GM12878 (cell line): ENCODE data around the gene CCDC3. TPM values are rescaled to one million over a fixed set of nuclear protein-coding genes. Genes with fewer than 3 reads are reported as not detected.

Source experiments
- ATAC-seq: fragments of 200-7000 bp; cut with Tn5 transposase; 3 replicates; pipeline ENCODE4 v1.9.1; 2020; ENCODE audit warnings: mild to moderate bottlenecking, moderate library complexity
- BruUV-seq: library from RNA; stranded (reverse); fragments of 400-500 nt; replicated peaks from 2 replicates; lab custom pipeline; 2021; lab: Mats Ljungman, UMichigan
- CTCF ChIA-PET: fragments of 300-600 bp; sonication (Branson Sonifier 250); formaldehyde crosslinking; extraction: SDS; loops from one replicate; lab custom pipeline; 2021; ENCODE audit warnings: inconsistent platforms; lab: Yijun Ruan, JAX
- POLR2A ChIA-PET: fragments of 350-600 bp; formaldehyde crosslinking; extraction: SDS; loops from one replicate; lab custom pipeline; 2021; ENCODE audit warnings: inconsistent platforms; lab: Charles Lee
- RAD21 ChIA-PET: fragments of 300-600 bp; sonication (Branson Sonifier 250); formaldehyde crosslinking; loops from one replicate; lab custom pipeline; 2023; ENCODE audit warnings: antibody characterized with exemption; ENCODE audit not compliant: unreplicated experiment; lab: Charles Lee
- SMC1A ChIA-PET: fragments of 300-600 bp; sonication (Branson Sonifier 250); formaldehyde crosslinking; loops from one replicate; lab custom pipeline; 2023; ENCODE audit not compliant: unreplicated experiment, uncharacterized antibody; lab: Charles Lee
- DNase-seq: peaks from one replicate; pipeline ENCODE4 v3.0.0-alpha.2; 2011; ENCODE audit warnings: low read depth, low spot score
- FAIRE-seq: peaks from 3 replicates; lab custom pipeline; 2011; peaks lifted over from hg19 to GRCh38; lab: Jason Lieb, UNC
- H2AFZ ChIP-seq: 2 replicates; pipeline ENCODE4 v1.6.0; 2011; ENCODE audit warnings: low read depth, low read length, control low read depth; ENCODE audit not compliant: control insufficient read depth
- H3K27ac ChIP-seq: 2 replicates; pipeline ENCODE4 v1.5.1; 2011; ENCODE audit warnings: control low read depth; ENCODE audit not compliant: control insufficient read depth, insufficient read depth
- H3K27me3 ChIP-seq, 2 experiments: replicated peaks in 1 of 2; 2 replicates each; pipeline versions ENCODE4 v1.6.0 to v1.6.1; 2011; ENCODE audit warnings: low read length in 1 of 2; ENCODE audit not compliant: control insufficient read depth in 2 of 2, insufficient read depth in 2 of 2
- H3K36me3 ChIP-seq, 2 experiments: 2 replicates each; pipeline ENCODE4 v1.5.1; 2011; ENCODE audit warnings: low read length in 1 of 2; ENCODE audit not compliant: control insufficient read depth in 2 of 2, insufficient read depth in 2 of 2
- H3K4me1 ChIP-seq: 2 replicates; pipeline ENCODE4 v1.6.1; 2011; ENCODE audit warnings: mild to moderate bottlenecking, low read length, moderate library complexity, mixed read lengths; ENCODE audit not compliant: control insufficient read depth, insufficient read depth
- H3K4me2 ChIP-seq: 2 replicates; pipeline ENCODE4 v1.6.0; 2011; ENCODE audit warnings: control low read depth; ENCODE audit not compliant: control insufficient read depth, insufficient read depth
- H3K4me3 ChIP-seq: fragments of 200-600 bp; sonication (generic); 2 replicates; pipeline ENCODE4 v1.5.1; 2016
- H3K79me2 ChIP-seq: 2 replicates; pipeline ENCODE4 v1.6.0; 2011; ENCODE audit warnings: low read length; ENCODE audit not compliant: control insufficient read depth, insufficient read depth
- H3K9ac ChIP-seq: 2 replicates; pipeline ENCODE4 v1.8.0; 2011; ENCODE audit warnings: low read length, control low read depth, mixed read lengths; ENCODE audit not compliant: control insufficient read depth, insufficient read depth
- H3K9me3 ChIP-seq: replicated peaks from 3 replicates; pipeline ENCODE4 v1.5.1; 2011; ENCODE audit warnings: mild to moderate bottlenecking, low read length; ENCODE audit not compliant: control insufficient read depth, insufficient read depth
- H4K20me1 ChIP-seq: 2 replicates; pipeline ENCODE4 v1.6.0; 2011; ENCODE audit not compliant: control insufficient read depth, insufficient read depth
- EED ChIP-seq: sonication (generic); IDR thresholded peaks from 2 replicates; pipeline ENCODE4 v1.6.1; 2016; ENCODE audit warnings: antibody characterized with exemption, low read depth
- KLF5 ChIP-seq: fragments of 450-650 bp; IDR thresholded peaks from 2 replicates; pipeline ENCODE4 v1.6.1; 2014; ENCODE audit warnings: mild to moderate bottlenecking; ENCODE audit not compliant: partially characterized antibody
- NBN ChIP-seq: fragments of 450-650 bp; IDR thresholded peaks from 2 replicates; pipeline ENCODE4 v1.6.1; 2016
- NFIC ChIP-seq: IDR thresholded peaks from 2 replicates; pipeline ENCODE4 v1.6.1; 2012; ENCODE audit warnings: low read depth, mild to moderate bottlenecking, inconsistent platforms, low read length, moderate library complexity
- NKRF ChIP-seq: fragments of 450-650 bp; conservative IDR thresholded peaks from 2 replicates; pipeline ENCODE4 v1.6.1; 2017; ENCODE audit warnings: mild to moderate bottlenecking, moderate library complexity
- POLR2A ChIP-seq: IDR thresholded peaks from 2 replicates; pipeline ENCODE4 v1.6.1; 2011; ENCODE audit warnings: low read depth, mild to moderate bottlenecking, low read length
- RELA ChIP-seq: fragments of 450-650 bp; IDR thresholded peaks from 2 replicates; pipeline ENCODE4 v1.8.0; 2014; ENCODE audit warnings: borderline replicate concordance; ENCODE audit not compliant: partially characterized antibody
- SREBF2 ChIP-seq: IDR thresholded peaks from 2 replicates; pipeline ENCODE4 v1.6.1; 2012; ENCODE audit warnings: mild to moderate bottlenecking, low read length
- STAT3 ChIP-seq: IDR thresholded peaks from 2 replicates; pipeline ENCODE4 v1.6.1; 2011; ENCODE audit warnings: low read depth, low read length, improper control_type of control experiment
- SUZ12 ChIP-seq: fragments of 200-600 bp; sonication (generic); IDR thresholded peaks from one replicate; pipeline ENCODE4 v1.6.1; 2018; ENCODE audit warnings: antibody characterized with exemption, mild to moderate bottlenecking; ENCODE audit not compliant: unreplicated experiment
- YBX1 ChIP-seq: fragments of 450-650 bp; IDR thresholded peaks from 2 replicates; pipeline ENCODE4 v1.6.1; 2016; ENCODE audit warnings: antibody characterized with exemption
- WGBS: methylation state at CpG from one replicate; pipeline ENCODE4 v1.1.6; 2016; ENCODE audit warnings: low lambda C conversion rate; ENCODE audit not compliant: insufficient replicate concordance, insufficient coverage; ENCODE audit errors: missing lambda C conversion rate; 5-methylcytosine and 5-hydroxymethylcytosine counted together
- in situ Hi-C: fragments of 300-500 bp; cut with MboI; formaldehyde crosslinking; loops from 9 replicates; pipeline ENCODE4 v1.14.3; 2018; ENCODE audit warnings: mixed read lengths
- intact Hi-C: fragments of 100-400 bp; cut with micrococcal nuclease; formaldehyde crosslinking; loops from one replicate; pipeline ENCODE4 v1.14.2; 2022; ENCODE audit not compliant: unreplicated experiment
- polyA plus RNA-seq, 11 experiments: library from polyadenylated mRNA; depleted of rRNA in 4 of 11; unstranded in 6 of 11; stranded (reverse) in 5 of 11; fragments of >200 nt; fragmentation: Nextera tagmentation in 4 of 11; fragmentation: Illumina TruSeq in 1 of 11; extraction: Ambion mirVana in 4 of 11; extraction: Trizol in 1 of 11; gene quantifications; 1 replicate in 1 of 11; 2 replicates in 10 of 11; pipeline versions ENCODE4 v1.2.1 to v1.2.3, GENCODE V29; 2011 to 2016; ENCODE audit warnings: inconsistent platforms in 2 of 11, missing spikeins in 2 of 11, low read depth in 1 of 11
- total RNA-seq, 4 experiments: library from RNA; depleted of rRNA in 3 of 4; stranded (reverse); fragments of >200 nt in 3 of 4; fragmentation: Illumina TruSeq in 1 of 4; extraction: Trizol in 1 of 4; gene quantifications; 2 replicates each; pipeline versions ENCODE4 v1.2.1 to v1.2.3, GENCODE V29; 2013 to 2021

CCDC3 gene
- total and polyA plus RNA-seq, 10 of the 15 experiments (the other 5 are each of a cell fraction or from before 2014, with no cell fraction given) = 0.08 TPM; not detected in 9

DNA sequence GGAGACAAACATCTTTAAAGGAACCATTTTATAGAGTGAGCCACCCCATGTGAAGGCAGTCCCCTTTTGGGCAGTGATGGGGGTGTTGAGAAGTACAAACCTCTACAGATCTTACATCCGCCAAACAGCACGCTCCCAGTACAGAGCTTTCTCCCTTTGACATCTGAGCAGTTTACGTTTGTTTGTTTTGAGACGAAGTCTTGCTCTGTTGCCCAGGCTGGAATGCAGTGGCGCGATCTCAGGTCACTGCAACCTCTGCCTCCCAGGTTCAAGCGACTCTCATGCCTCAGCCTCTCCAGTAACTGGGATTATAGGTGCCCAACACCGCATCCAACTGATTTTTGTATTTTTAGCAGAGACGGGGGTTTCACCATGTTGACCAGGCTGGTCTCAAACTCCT lies 128.9 kb downstream of the CCDC3 start:
- Histone ChIP-seq H3K9me3 (no peaks in the 10 kb centered on the region), H3K4me3 (no peak overlapping the region), H3K79me2 (no peaks in the 10 kb centered on the region), H3K9ac (no peak overlapping the region), H3K27ac (no peak overlapping the region), H3K4me2 (no peak overlapping the region), H4K20me1 (no peaks in the 10 kb centered on the region), H3K27me3 (no peaks in the 10 kb centered on the region), H3K36me3 (no peaks in the 10 kb centered on the region), H3K4me1 (no peaks in the 10 kb centered on the region), H2AFZ (no peak overlapping the region)
- ChIA-PET CTCF (no interaction called here), SMC1A (interaction anchor here (0.6 kb wide), 1 partner anchor 119 kb away, joined by 3 read pairs; no protein-coding TSS in a partner anchor), POLR2A (no interaction called here), RAD21 (no interaction called here)
- in situ Hi-C loops (no loop called here), intact Hi-C loops (no loop called here)
- BruUV-seq = no TSS peak
- 54% methylated on average over 9 of the region's 9 CpGs for WGBS
- DNase-seq (no peak), ATAC-seq (no peak), FAIRE-seq (no peak)
- TF ChIP-seq EED = no peak
- no peak for TF ChIP-seq NKRF
- no peak for TF ChIP-seq RELA
- no peak for TF ChIP-seq YBX1

- TF ChIP-seq SREBF2 = no peak
- TF ChIP-seq KLF5 = no peak
- no peak for TF ChIP-seq SUZ12
- TF ChIP-seq STAT3 = no peak
- no peak for TF ChIP-seq POLR2A
- TF ChIP-seq NBN = no peak
- TF ChIP-seq NFIC = no peak
- no peaks in the 10 kb centered on the region for H3K36me3 ChIP-seq
- intact Hi-C loops (no loop called here), in situ Hi-C loops (no loop called here)
- no peak overlapping the region for H3K4me2 ChIP-seq
- SMC1A ChIA-PET = no interaction called here
- POLR2A ChIA-PET = no interaction called here
- no peak overlapping the region for H2AFZ ChIP-seq
- CTCF ChIA-PET = interaction anchor here (1.4 kb wide), 1 partner anchor 205 kb away, joined by 3 read pairs; no protein-coding TSS in a partner anchor
- no peaks in the 10 kb centered on the region for H4K20me1 ChIP-seq
- DNase-seq = no peak
- no peak overlapping the region for H3K4me3 ChIP-seq
- H3K27me3 ChIP-seq = no peaks in the 10 kb centered on the region
- no TSS peak for BruUV-seq
- FAIRE-seq = no peak
- WGBS = 49% methylated on average over 3 of the region's 3 CpGs
- H3K4me1 ChIP-seq = no peaks in the 10 kb centered on the region
- no peak overlapping the region for H3K9ac ChIP-seq
- ATAC-seq = no peak
- no peaks in the 10 kb centered on the region for H3K9me3 ChIP-seq
- no peaks in the 10 kb centered on the region for H3K79me2 ChIP-seq
- RAD21 ChIA-PET = no interaction called here
- no peak overlapping the region for H3K27ac ChIP-seq
These were observed 132.1 kb downstream of the CCDC3 start for GRCh38 chr10:12869427-12869826.
